ENCODE results near the gene SUMO2.

DNA sequence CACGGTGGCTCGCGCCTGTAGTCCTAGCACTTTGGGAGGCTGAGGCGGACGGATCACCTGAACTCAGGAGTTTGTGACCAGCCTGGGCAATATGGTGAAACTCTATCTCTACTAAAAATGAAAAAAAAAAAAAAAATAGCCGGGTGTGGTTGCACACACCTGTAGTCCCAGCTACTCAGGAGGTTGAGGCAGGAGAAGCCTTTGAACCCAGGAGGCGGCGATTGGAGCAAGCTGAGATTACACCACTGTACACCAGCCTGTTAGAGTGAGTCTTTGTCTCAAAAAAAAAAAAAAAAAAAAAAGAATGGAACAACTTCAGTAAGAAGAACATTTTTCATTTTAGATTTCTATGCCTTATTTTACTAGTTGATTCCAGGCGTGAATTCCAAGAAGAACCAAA lies 25.4 kb upstream of the SUMO2 start:
- no peak for TF ChIP-seq SP1 (IDR thresholded peaks at IDR 0.05; ENCODE audit: low read depth, low read length)
- no peak for TF ChIP-seq DPF2 (IDR thresholded peaks at IDR 0.05)
- TF ChIP-seq ETV6 (conservative IDR thresholded peaks at IDR 0.05 in 1 of 2, IDR thresholded peaks at IDR 0.05 in 1 of 2; ENCODE audit: borderline replicate concordance in 1 of 2, low read depth in 1 of 2): no peak
- no peak for TF ChIP-seq CEBPB (IDR thresholded peaks at IDR 0.05; ENCODE audit: borderline replicate concordance in 1 of 2, low read depth in 2 of 2, low read length in 2 of 2)
- no peak for TF ChIP-seq TCF12 (IDR thresholded peaks at IDR 0.05; ENCODE audit: low read depth, low read length)
- no peak for TF ChIP-seq POLR2AphosphoS5 (IDR thresholded peaks at IDR 0.05; ENCODE audit: low read length)
- no peak for TF ChIP-seq BACH1 (IDR thresholded peaks at IDR 0.05; ENCODE audit: borderline replicate concordance)
- TF ChIP-seq, protein P1, sequence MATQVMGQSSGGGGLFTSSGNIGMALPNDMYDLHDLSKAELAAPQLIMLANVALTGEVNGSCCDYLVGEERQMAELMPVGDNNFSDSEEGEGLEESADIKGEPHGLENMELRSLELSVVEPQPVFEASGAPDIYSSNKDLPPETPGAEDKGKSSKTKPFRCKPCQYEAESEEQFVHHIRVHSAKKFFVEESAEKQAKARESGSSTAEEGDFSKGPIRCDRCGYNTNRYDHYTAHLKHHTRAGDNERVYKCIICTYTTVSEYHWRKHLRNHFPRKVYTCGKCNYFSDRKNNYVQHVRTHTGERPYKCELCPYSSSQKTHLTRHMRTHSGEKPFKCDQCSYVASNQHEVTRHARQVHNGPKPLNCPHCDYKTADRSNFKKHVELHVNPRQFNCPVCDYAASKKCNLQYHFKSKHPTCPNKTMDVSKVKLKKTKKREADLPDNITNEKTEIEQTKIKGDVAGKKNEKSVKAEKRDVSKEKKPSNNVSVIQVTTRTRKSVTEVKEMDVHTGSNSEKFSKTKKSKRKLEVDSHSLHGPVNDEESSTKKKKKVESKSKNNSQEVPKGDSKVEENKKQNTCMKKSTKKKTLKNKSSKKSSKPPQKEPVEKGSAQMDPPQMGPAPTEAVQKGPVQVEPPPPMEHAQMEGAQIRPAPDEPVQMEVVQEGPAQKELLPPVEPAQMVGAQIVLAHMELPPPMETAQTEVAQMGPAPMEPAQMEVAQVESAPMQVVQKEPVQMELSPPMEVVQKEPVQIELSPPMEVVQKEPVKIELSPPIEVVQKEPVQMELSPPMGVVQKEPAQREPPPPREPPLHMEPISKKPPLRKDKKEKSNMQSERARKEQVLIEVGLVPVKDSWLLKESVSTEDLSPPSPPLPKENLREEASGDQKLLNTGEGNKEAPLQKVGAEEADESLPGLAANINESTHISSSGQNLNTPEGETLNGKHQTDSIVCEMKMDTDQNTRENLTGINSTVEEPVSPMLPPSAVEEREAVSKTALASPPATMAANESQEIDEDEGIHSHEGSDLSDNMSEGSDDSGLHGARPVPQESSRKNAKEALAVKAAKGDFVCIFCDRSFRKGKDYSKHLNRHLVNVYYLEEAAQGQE (IDR thresholded peaks at IDR 0.05; ENCODE audit: low read depth, low read length): no peak
- TF ChIP-seq RCOR1 (conservative IDR thresholded peaks at IDR 0.05; ENCODE audit: low read depth, low read length): no peak
